Stimulated activated CD4-positive, alpha-beta T cell treated with anti-CD3 and anti-CD28 coated beads, Interleukin-2, amount 100 ng/mL, for 4 hours (primary cell): ENCODE data around the gene MS4A3.
"Not testable (repeated sequence)": the region's sequence is repeated elsewhere in the genome, so short reads cannot be mapped to it uniquely, and the experiment has no call there.

Source experiments
- DNase-seq: peaks from one replicate; pipeline ENCODE4 v3.0.0-alpha.2; 2020; ENCODE audit warnings: low read depth

The MS4A3 gene

DNA sequence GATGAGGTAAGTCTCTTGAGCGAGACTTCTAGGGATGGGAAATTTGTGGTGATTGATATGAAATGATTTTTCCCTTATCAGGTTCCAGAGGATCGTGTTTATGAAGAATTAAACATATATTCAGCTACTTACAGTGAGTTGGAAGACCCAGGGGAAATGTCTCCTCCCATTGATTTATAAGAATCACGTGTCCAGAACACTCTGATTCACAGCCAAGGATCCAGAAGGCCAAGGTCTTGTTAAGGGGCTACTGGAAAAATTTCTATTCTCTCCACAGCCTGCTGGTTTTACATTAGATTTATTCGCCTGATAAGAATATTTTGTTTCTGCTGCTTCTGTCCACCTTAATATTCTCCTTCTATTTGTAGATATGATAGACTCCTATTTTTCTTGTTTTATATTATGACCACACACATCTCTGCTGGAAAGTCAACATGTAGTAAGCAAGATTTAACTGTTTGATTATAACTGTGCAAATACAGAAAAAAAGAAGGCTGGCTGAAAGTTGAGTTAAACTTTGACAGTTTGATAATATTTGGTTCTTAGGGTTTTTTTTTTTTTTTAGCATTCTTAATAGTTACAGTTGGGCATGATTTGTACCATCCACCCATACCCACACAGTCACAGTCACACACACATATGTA lies 39.1 kb downstream of the MS4A3 start:
- no peak for DNase-seq

DNA sequence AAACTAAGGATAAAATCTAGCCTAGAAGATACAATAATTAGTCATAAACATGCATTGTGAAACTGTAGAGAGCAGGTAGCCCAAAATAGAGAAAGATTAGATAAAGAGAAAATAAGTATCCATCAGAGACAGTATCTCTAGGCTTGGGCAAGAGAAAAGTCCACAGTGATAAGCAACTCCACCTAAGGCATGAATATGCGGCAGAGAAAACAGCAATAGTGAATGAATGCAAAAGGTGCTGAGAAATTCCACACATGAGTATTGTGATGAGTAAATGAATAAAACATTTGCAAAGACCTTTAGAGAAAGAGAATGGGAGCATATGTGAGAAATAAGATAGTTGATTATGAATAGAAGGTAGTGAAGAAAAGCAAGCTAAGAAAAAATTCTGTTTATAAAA lies 40.7 kb downstream of the MS4A3 start:
- DNase-seq = no peak

DNA sequence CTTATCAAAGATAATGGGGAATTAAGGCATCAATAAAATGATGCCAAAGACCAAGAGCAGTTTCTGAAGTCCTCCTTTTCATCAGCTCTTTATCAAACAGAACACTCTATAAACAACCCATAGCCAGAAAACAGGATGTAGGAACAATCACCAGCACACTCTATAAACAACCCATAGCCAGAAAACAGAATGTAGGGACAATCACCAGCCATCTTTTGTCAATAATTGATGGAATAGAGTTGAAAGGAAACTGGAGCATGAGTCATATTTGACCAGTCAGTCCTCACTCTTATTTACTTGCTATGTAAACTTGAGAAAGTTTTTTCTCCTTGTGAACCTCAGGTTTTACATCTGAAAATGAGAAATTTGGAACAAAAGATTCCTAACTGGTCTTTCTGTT lies 42.0 kb downstream of the MS4A3 start:
- DNase-seq = no peak

- no peak for DNase-seq
Observed at GRCh38 chr11:60100516-60100915, 44.1 kb downstream of the MS4A3 start.

DNA sequence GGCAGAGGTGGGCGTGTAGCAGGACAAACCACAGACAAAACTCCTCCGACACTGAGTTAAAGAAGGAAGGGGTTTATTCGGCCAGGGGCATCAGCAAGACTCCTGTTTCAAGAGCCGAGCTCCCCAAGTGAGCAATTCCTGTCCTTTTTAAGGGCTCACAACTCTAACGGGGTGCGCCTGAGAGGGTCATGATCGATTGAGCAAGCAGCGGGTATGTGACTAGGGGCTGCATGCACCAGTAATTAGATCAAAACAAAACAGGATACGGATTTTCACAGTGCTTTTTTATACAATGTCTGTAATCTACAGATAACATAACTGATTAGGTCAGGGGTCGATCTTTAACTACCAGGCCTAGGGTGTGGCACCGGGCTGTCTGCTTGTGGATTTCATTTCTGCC lies 44.9 kb downstream of the MS4A3 start:
- DNase-seq = not testable (repeated sequence)

DNA sequence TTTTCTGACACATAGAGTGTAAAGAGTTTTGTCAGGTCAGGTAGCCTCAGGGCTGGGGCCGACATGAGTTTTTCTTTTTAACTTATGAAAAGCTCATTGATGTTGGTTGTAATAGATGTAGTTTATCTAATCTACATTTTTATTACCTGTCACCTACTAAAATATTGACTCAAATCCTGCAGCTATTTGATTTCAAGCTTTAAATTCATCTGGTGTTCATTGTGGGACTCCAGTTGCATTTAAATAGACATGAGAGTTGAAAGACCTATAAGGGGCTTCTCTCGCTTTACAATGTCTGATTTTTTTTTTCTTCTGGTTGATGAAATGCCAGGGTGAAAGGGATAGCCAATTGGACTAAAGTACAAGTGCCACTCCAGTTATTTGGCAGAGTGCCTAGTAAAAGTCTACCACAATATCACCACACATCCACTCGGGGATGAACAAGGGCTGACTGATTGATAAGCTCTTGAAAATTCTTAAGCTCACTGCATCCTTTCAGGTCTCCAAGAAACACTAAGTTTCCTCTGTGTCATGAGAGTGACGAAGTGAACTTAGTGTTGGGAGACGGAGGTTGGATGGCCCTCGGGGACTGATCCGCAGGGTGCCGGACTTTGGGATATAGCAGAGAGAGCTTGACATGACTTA lies 48.1 kb downstream of the MS4A3 start:
- not testable (repeated sequence) for DNase-seq

- not testable (repeated sequence) for DNase-seq
Observed at GRCh38 chr11:60108631-60109030, 52.2 kb downstream of the MS4A3 start.

DNA sequence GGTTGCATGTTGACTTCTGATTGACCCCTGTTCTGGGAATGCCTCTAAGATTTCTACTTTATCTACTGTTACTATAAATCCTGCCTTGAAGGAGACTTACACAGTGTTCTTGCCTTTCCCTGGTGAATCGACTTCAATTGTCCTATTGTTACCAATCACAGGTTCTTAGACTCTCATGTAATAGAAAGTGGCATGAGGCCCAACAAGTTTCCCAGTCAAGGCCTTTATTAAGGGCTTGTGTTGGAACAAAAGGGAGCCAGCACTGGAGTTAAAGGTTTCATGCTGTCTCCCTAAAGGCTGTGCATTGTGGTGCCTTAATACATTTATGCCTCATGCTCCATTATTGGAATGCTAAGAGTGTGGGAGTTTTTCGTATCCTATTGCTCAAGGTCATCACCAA lies 55.3 kb downstream of the MS4A3 start:
- DNase-seq = no peak

DNA sequence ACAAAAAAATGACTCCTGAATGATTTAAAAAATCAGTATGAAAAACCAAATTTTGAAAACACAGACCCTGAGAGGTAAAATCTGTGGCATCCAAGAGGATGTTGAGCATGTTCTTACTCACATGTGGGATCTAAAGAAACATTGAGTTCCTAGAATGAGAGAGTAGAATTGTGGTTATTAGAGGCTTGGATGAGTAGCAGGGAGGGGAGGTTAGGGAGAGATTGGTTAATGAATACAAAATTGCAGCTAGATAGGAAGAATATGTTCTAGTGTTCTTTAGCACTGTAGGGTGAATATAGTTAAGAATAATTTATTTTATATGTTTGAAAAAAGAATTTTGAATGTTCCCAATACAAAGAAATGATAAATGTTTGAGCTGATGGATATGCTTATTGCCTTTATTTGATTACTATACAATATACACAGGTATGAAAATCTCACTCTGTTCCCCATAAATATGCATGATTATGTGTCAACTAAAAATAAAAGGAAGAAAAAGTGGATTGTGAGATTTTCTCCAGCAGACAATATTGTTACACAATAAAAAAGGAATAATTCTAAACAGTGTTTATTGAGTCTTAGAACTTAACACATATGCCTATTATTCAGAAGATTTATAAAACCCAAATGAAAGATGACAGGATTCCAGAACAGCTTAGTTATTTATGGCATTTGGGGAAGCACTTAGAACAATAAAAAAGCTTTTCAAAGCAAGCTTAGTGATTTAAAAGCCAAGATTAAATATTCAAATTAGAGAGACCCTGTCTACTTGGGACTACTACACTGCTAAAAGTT lies 60.7 kb downstream of the MS4A3 start:
- DNase-seq = no peak

- DNase-seq = no peak
Observed at GRCh38 chr11:60118338-60118737, 61.9 kb downstream of the MS4A3 start.

GRCh38 chr11:60119710-60120109 lies 63.2 kb downstream of the MS4A3 start:
- no peak for DNase-seq
